Sigmoid colon (tissue), 7 donors: Measurements from ENCODE around the gene GNG13. TPM values are rescaled to one million over a fixed set of nuclear protein-coding genes. Genes with fewer than 3 reads are reported as not detected.

Source experiments
- DNase-seq: peaks from one replicate; pipeline ENCODE4 v3.0.0-alpha.2; 2019
- H3K27ac ChIP-seq, 4 donors: fragments of 200-600 bp; sonication (generic); one replicate each; pipeline ENCODE4 v1.5.1; 2016 to 2019; ENCODE audit warnings: mild to moderate bottlenecking in 1 of 4
- H3K27me3 ChIP-seq, 3 donors: fragments of 200-600 bp; sonication (generic); one replicate each; pipeline ENCODE4 v1.5.1; 2019; ENCODE audit warnings: mild to moderate bottlenecking in 1 of 3
- H3K36me3 ChIP-seq, 4 donors: fragments of 200-600 bp; sonication (generic); one replicate each; pipeline ENCODE4 v1.5.1; 2016 to 2019
- H3K4me1 ChIP-seq, 4 donors: fragments of 200-600 bp; sonication (generic); one replicate each; pipeline ENCODE4 v1.5.1; 2017 to 2019
- H3K4me3 ChIP-seq, 4 donors: fragments of 200-600 bp; sonication (generic); one replicate each; pipeline ENCODE4 v1.5.1; 2017 to 2019; ENCODE audit warnings: mild to moderate bottlenecking in 2 of 4, moderate library complexity in 1 of 4
- H3K9me3 ChIP-seq, 4 donors: fragments of 200-600 bp in 3 of 4; sonication (generic) in 3 of 4; one replicate each; pipeline versions ENCODE4 v1.5.1 to v1.6.1; 2013 to 2019
- CTCF ChIP-seq, 4 experiments: fragments of 450-650 bp in 3 of 4; fragments of 200-600 bp in 1 of 4; IDR thresholded peaks; one replicate each; pipeline ENCODE4 v1.5.1; 2016 to 2019; ENCODE audit warnings: antibody characterized with exemption in 4 of 4, mild to moderate bottlenecking in 3 of 4, moderate library complexity in 2 of 4
- EP300 ChIP-seq, 4 donors: sonication (generic); formaldehyde crosslinking; IDR thresholded peaks; one replicate each; pipeline ENCODE4 v1.6.1; 2017; ENCODE audit warnings: antibody characterized with exemption in 4 of 4
- POLR2A ChIP-seq, 2 donors: fragments of 450-650 bp; IDR thresholded peaks; one replicate each; pipeline ENCODE4 v1.6.1; 2016; ENCODE audit warnings: antibody characterized with exemption in 2 of 2, mild to moderate bottlenecking in 2 of 2, moderate library complexity in 2 of 2
- POLR2AphosphoS5 ChIP-seq, 4 donors: sonication (generic); formaldehyde crosslinking; IDR thresholded peaks; one replicate each; pipeline ENCODE4 v1.6.1; 2017; ENCODE audit warnings: antibody characterized with exemption in 4 of 4
- WGBS, 2 donors: extraction: QIAGEN DNeasy Blood & Tissue Kit; methylation state at CpG; one replicate each; pipeline ENCODE4 v1.1.7; 2013; 5-methylcytosine and 5-hydroxymethylcytosine counted together
- intact Hi-C: fragments of 100-400 bp; cut with DNase I; formaldehyde crosslinking; loops from one replicate; pipeline ENCODE4 v1.15.1; 2023
- polyA plus RNA-seq, 3 donors: library from polyadenylated mRNA; stranded (reverse); fragments of 200-250 nt; gene quantifications; one replicate each; pipeline ENCODE4 v1.2.3, GENCODE V29; 2013
- total RNA-seq, 4 donors: library from RNA; depleted of rRNA; stranded (reverse); fragments of >200 nt; gene quantifications; one replicate each; pipeline ENCODE4 v1.1.0, GENCODE V29; 2016
- donor health status: healthy with polysubstance abuse.
- donor health status: Bipolar disorder and iron deficiency.
- donor health status: healthy.

Gene GNG13
- total and polyA plus RNA-seq, 7 donors: 0.47 to 1.2 (median 0.92) TPM; not detected in 4

DNA sequence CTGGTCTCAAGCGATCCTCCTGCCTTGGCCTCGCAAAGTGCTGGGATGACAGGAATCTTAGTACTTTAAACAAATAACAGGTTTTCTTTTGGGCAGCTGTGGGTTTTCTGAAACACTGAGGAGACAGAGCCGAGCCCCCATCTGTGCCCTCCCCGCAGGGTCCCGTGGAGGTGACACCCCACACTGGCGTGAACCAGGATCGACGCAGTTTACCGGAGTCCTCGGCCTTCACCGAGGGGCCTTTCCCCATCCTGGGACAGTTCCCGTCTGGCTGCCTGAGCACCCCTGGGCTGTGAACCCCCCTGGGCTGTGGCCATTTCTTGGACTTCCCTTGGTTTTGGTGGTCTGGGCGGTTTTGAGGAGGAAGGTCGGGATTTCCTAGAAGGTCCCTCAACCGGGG is 15.3 kb upstream of the GNG13 start:
- Histone ChIP-seq H3K9me3 (no peaks in the 10 kb centered on the region), H3K27ac (no peak overlapping the region), H3K4me1 (peaks cover 0 to 16% (median 12%) of the 10 kb centered on the region in 4 donors), H3K4me3 (no peak overlapping the region), H3K36me3 (no peaks in the 10 kb centered on the region), H3K27me3 (peaks cover 35 to 92% (median 63%) of the 10 kb centered on the region in 3 donors)
- no peak for DNase-seq
- 87 to 92% methylated on average over 15 of the region's 15 CpGs for WGBS, 2 donors
- TF ChIP-seq EP300 (IDR thresholded peaks at IDR 0.05): no peak
- TF ChIP-seq POLR2AphosphoS5 (IDR thresholded peaks at IDR 0.05): no peak
- TF ChIP-seq CTCF (IDR thresholded peaks at IDR 0.05): no peak
- no peak for TF ChIP-seq POLR2A (IDR thresholded peaks at IDR 0.05)
- intact Hi-C loops: no loop called here

GRCh38 chr16:814974-815373 is 14.4 kb upstream of the GNG13 start:
- no peak for DNase-seq
- no peaks in the 10 kb centered on the region for H3K9me3 ChIP-seq
- intact Hi-C loops: no loop called here
- peaks cover 0 to 16% (median 12%) of the 10 kb centered on the region in 4 donors for H3K4me1 ChIP-seq
- peaks cover 35 to 83% (median 63%) of the 10 kb centered on the region in 3 donors for H3K27me3 ChIP-seq
- H3K36me3 ChIP-seq: no peaks in the 10 kb centered on the region
- H3K27ac ChIP-seq: no peak overlapping the region
- 70 to 80% methylated on average over 9 of the region's 9 CpGs for WGBS, 2 donors
- TF ChIP-seq EP300 (IDR thresholded peaks at IDR 0.05): no peak
- TF ChIP-seq POLR2AphosphoS5 (IDR thresholded peaks at IDR 0.05): no peak
- no peak for TF ChIP-seq CTCF (IDR thresholded peaks at IDR 0.05)
- TF ChIP-seq POLR2A (IDR thresholded peaks at IDR 0.05): no peak
- no peak overlapping the region for H3K4me3 ChIP-seq

- 59 to 62% methylated on average over 22 of the region's 22 CpGs for WGBS, 2 donors
- Histone ChIP-seq H3K27me3 (peaks cover 30 to 73% (median 57%) of the 10 kb centered on the region in 3 donors), H3K4me1 (peaks cover 0 to 19% (median 12%) of the 10 kb centered on the region in 4 donors), H3K27ac (no peak overlapping the region), H3K9me3 (no peaks in the 10 kb centered on the region), H3K4me3 (no peak overlapping the region), H3K36me3 (no peaks in the 10 kb centered on the region)
- TF ChIP-seq POLR2A (IDR thresholded peaks at IDR 0.05): no peak
- TF ChIP-seq EP300 (IDR thresholded peaks at IDR 0.05): no peak
- no peak for TF ChIP-seq CTCF (IDR thresholded peaks at IDR 0.05)
- no peak for TF ChIP-seq POLR2AphosphoS5 (IDR thresholded peaks at IDR 0.05)
- intact Hi-C loops: loop anchor here (2.0 kb wide), 2 partner anchors 241 to 289 kb away; no protein-coding TSS in a partner anchor
- DNase-seq: no peak
Observed at GRCh38 chr16:813916-814412, 13.4 kb upstream of the GNG13 start.

GRCh38 chr16:813204-813915 is 12.8 kb upstream of the GNG13 start:
- DNase-seq: no peak

More at GRCh38 chr16:813204-813915, 12.8 kb upstream of the GNG13 start:
- Histone ChIP-seq H3K27ac (no peak overlapping the region), H3K4me1 (peaks cover 0 to 25% (median 17%) of the 10 kb centered on the region in 4 donors), H3K4me3 (peak overlapping the region in 1 of 4 donors; percentile 22), H3K27me3 (peaks cover 29 to 67% (median 55%) of the 10 kb centered on the region in 3 donors), H3K36me3 (no peaks in the 10 kb centered on the region), H3K9me3 (no peaks in the 10 kb centered on the region)
- 13% methylated on average over 67 of the region's 67 CpGs for WGBS, 2 donors
- TF ChIP-seq POLR2A (IDR thresholded peaks at IDR 0.05) (no peak), CTCF (IDR thresholded peaks at IDR 0.05) (peak in 3 of 4 experiments; percentile 22 to 57 (median 23)), EP300 (IDR thresholded peaks at IDR 0.05) (no peak), POLR2AphosphoS5 (IDR thresholded peaks at IDR 0.05) (no peak)
- intact Hi-C loops: loop anchor here (2.0 kb wide), 2 partner anchors 241 to 289 kb away; no protein-coding TSS in a partner anchor
